GM15510 (cell line): Measurements from ENCODE around the gene COL21A1.

Source experiments
- POLR2A ChIP-seq: IDR thresholded peaks from 3 replicates; pipeline ENCODE4 v1.6.1; 2011; ENCODE audit warnings: borderline replicate concordance; ENCODE audit not compliant: insufficient read length; ENCODE audit errors: extremely low read depth

The COL21A1 gene

DNA sequence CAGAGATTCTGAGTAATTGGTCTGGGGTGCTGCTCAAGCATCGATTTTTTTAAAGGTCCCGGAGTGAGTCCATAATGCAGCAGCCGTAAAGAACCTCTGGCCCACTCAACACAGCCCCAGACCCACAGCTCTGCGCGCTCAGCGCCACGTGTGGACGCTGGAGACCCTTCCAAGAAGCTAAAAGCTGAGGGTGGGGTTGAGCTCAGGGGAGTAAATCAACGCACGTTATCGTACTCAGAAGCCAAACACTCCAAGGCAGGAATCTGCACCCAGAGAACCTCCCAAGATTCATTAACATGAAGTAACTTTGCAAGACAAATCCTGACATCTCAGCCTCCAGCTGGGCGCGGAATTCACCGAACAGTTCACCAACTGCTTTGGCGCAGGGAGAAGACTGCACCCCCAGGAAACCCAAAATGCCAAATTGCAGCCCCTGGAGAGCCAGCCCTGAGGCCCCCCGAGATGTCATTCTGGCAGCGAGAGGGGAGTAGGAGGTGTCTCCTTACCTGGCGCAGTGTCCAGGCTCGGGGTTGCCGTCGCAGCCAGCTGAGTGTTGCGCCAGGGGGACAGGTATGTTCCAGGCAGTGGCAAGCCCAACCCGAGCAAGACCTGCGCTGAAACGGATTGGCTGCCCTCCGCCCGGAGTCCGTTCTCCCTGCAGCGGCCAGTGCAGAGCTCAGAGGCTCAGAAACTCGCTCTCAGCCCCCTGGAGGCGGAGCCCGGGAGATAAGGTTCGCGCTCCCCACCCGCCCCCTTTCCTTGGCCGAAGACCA is at the start of gene COL21A1:
Gene COL21A1 (minus strand): TSS at position 700 of the 773 bp plus-strand sequence. CDS start 64,962 bp downstream, outside the sequence.
- no peak for TF ChIP-seq POLR2A

DNA sequence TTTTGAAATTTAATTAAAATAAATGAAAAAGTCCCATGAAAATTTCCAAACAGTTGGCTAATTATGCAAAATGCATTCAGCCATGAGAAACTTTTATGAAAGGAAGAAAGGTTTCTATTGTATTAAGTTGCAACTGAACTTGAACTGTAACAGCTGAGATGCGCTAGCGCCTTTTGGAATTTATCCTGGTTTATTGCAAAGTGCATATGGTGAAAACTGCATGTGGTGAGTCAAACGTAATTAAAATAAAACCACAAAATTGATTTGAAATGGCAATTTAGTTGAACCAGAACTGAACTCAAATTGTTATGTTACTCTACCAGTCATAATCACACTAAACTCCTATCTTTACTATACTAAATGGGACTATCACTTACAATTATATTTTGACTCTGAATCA is 46.4 kb upstream of the COL21A1 start:
- TF ChIP-seq POLR2A, result no peak

DNA sequence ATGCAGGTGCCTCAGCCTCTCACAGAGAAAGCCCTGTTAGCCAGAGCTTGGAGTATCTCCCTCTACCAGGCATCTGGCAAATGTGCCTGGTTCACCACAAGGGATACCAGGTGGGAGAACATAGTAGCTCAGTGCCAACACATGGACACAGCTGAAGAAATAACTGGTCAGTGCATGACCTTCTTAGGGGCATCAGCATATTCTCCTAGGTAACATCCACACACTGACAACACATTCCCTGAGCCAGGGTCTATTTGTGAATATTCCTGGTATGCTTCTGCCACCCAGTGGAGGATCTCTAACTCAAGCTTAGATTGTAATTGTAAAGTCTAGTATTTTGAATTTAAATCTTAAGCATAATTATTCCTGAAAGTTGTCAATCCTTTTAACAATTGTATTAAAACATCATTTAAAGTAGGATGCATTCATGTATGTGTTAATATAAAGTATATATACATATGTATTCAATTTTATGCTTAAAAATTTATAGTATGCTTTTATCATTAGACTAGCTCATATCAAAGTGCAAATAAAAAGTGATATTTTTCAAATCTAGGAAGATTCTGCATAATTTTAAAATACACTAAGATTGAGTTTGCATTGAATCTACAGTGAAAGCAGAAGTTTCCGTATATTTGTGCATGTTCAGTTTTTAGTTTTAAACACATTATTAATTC is 45.3 kb upstream of the COL21A1 start:
- no peak for TF ChIP-seq POLR2A

DNA sequence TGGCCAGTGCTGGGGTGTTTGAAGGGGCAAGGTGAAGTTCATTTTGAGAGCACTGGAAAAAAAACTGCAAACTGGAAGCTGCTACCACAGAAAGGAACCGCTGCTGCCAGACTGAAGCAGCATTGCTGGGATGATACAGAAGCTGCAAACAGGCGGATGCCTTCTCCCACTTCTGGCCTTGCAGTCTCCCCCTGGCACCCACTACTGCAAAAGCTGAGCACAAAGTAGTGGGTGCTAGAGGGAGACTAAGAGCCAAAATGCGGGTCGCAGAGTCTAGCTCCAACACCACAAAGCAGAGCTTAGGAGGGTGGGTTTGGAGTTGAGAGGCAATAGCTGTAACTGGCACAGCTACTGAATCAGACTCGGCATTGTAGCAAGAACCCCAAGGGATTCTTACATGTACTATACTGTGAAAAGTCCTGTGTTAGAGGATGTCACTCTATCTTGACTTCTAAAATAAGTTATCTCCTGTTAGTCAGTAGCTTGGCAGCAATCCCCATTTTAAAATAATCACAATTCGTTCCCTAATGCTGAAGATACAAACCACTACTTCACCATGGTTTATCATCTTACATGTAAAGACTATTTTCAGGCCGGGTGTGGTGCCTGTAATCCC is 44.0 kb upstream of the COL21A1 start:
- no peak for TF ChIP-seq POLR2A

DNA sequence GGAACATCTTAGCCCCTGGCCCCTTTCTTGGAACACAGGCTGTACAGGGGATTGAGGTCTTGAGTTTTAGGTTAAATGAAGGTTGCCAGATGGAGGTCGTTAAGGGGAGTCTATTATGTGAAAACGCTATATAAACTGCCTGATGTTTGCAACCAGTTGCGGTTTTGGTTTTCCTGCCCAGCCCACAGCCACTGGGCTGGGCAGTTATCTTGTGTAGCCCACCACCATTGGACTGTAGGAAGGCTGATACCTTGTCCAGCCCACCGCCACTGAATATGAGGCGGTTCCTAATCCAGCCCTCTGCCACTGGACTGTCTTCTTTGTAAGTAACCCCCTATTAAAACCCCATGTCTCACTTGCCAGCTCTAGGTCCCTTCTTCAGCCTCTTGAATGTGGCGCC is 42.3 kb upstream of the COL21A1 start:
- no peak for TF ChIP-seq POLR2A

DNA sequence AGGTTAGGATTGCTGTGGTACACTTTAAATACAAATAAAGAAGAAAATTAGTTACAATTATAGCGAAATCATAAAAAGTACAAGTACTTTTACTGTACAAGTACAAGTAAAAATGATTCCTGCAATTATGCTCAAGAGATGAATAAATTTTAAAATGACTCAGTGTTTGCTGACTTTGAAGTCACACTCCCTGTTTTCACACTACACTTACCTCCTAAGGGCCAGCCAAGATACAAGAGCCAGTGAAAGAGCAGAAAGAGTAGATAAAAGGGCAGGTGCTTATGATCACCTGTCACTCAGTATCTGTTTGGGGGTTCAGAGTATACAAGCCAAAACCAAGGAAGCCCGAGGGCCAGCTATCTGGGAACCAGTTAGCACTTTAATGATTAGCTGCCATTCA is 41.0 kb upstream of the COL21A1 start:
- no peak for TF ChIP-seq POLR2A

DNA sequence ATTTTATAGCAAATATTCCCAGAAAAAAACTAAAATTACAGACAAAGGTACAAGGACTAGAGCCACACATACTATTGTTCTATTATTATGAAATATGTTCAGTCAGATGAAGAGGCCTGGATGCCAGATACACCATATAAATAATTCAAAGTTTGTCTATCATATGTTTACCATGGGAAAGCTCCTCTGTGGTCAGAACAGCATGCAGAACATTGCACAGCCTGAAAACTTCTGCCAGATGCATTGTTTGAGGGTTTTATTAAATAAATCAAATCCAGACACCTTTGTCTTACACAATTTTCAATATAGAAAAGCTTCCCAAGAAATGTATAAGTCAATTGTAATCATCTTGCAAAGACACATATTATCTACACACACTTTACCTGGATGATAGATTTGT is 35.0 kb upstream of the COL21A1 start:
- no peak for TF ChIP-seq POLR2A

DNA sequence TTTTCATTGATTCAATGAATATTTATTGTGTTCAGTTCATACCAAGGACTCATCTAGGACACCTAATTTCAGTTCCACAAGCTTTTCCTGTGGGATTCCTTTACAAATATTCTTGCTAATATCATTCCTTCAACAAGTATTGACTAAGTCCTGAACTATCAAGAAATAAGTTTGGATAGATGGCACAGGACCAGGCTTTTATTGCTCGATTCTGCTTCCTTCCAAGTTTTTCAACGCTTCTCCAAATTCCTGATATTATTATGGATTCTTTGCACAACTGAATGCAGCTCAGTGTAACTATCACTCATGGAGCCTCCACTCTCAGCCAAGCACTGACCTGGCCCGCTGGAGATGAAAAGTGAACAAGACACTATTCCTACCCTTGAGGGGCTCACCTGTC is 32.7 kb upstream of the COL21A1 start:
- no peak for TF ChIP-seq POLR2A

DNA sequence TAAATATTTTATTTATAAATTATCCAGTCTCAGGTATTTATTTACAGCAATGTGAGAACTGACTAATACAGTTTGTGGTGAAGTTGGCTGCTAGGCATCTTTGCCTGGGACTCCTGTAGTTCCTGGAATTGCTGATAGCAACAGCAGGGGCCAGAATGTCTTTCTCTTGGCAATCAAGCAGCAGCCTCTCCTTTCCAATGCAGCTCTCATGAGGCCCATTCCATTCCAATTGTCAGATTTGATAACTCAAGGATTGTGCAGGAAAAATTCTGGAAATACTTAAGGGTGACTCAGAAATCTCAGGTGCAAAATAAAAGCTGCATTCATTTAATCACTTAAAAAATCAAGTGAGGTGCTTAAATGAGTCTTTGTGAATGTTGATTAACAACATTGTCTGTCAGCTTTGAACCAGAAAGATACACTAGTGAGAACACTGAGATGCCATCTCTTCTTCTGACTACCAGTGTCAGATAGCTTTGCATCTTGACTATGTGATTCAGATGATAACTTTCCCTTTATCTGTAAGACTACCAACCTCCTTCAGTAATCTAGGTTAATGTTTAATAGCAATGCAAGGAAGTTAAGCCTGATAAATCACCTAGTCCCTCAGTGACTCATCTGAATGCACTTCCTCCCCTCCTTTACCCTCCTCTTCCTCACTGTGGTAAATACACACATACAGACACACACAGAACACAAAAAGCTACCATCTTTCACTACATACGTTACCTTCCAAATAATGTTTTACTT is 32.1 kb upstream of the COL21A1 start:
- TF ChIP-seq POLR2A, result no peak

DNA sequence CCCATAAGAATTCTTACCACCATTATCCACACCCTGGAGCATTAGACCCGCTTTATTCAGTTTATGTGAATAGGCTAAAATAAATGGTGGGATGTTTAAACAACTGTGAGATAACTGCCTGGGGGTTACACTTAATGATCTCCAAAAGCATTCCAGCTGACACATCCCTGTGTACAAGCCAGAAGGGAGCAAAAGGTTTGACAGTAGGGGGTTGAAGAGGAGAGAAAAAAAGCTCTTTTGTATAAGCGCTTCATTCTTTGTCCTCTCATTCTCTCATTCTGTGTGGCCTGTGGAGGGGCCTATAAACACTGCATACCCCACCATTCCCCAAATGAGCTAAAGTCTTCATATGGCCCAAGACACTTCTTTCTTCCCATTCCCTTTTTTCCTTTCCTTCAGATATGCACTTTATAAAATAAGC is 30.8 kb upstream of the COL21A1 start:
- TF ChIP-seq POLR2A, result no peak

DNA sequence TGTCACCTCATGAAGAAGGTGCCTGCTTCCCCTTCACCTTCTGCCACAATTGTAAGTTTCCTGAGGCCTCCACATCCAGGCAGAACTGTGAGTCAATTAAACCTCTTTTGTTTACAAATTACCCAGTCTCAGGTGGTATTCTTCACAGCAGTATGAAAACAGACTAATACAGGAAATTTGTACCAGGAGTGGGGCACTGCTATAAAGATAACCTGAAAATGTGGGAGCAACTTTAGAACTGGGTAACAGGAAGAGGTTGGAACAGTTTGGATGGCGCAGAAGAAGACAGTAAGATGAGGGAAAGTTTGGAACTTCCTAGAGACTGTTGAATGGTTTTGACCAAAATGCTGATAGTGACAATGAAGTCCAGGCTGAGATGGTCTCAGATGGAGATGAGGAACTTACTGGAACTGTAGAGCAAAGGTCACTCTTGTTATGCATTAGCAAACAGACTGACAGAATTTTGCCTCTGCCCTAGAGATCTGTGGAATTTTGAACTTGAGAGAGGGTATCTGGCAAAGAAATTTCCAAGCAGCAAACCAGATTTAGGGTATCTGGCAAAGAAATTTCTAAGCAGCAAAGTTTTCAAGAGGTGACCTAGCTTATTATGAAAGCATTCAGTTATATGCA is 23.5 kb upstream of the COL21A1 start:
- no peak for TF ChIP-seq POLR2A

DNA sequence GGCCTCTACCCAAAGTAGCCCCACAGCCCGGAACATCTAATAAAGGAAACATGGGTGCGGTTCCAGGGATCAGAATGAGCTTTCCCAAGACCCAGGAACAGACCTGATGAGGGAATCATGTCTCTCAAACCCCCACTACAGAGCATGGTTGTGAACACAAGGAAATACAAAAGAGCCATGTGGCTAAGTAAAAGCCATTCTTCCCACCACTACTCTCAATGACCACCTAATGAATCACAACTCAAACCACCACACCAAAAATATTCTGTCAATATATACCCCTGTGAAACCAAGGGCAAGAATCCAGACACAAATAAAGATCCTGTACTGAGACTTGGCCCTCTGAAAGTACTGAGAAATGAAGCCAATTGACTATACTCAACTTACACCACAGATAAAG is 20.9 kb upstream of the COL21A1 start:
- TF ChIP-seq POLR2A, result no peak

DNA sequence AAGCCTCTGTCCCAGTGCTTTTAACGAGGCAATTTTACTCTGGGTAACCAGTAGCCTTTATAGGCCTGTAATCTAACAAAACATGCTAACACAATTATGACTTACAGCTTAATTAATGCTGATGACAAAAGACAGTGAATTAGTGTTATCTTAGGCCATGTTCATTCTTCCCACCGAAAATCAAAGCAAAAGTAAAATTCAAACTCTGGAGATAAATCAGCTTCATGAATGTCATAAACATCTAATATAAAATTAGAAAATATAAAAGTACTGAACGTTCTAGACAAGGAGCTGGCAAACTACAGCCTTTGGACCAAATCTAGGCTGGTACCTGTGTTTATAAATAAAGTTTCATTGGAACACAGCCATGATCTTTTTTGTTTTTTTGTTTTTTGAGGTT is 18.6 kb upstream of the COL21A1 start:
- no peak for TF ChIP-seq POLR2A

DNA sequence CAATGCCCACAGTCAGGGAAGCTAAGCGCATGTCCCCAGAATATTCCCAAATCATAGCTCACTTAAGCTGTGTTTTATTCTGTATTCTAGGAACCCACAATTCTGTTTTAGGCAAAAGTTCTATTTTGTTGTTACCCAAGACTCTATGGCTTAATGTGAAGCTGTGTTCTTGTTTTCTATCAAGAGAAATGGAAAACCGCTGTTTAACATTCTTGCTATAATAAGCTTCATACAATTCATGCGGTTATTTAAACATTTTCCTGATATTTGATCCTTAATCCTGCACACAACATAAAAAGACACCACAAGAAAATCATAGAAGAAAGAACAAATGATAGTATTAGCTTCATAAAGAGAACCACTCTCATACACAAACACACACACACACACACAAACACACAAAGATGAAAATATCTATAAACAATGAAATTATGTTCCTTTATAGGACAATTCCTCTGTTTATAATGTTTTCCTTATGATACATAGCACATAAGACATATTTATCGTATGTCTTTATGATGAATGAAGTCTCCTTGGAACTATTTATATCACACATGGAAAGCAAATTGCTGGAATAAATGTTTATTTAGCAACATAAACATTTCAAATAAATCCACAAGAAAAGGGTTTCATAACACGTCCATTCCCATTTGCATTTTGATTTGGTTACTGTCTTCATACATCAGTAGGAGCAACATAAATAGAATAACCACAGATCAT is 16.4 kb upstream of the COL21A1 start:
- no peak for TF ChIP-seq POLR2A
